ENCODE results near the gene CABLES1.
"Not testable (repeated sequence)": the region's sequence is repeated elsewhere in the genome, so short reads cannot be mapped to it uniquely, and the experiment has no call there.

Gene CABLES1

GRCh38 chr18:23226391-23226790 lies 91.1 kb downstream of the CABLES1 start:
- DNase-seq (ENCODE audit: low read depth) = peak; percentile 73

- DNase-seq (ENCODE audit: low read depth) = peak; percentile 90
These were observed 91.8 kb downstream of the CABLES1 start for GRCh38 chr18:23226930-23227725.

GRCh38 chr18:23227726-23228070 lies 92.4 kb downstream of the CABLES1 start:
- no peak for DNase-seq (ENCODE audit: low read depth)

GRCh38 chr18:23228102-23229061 lies 93.1 kb downstream of the CABLES1 start:
- DNase-seq (ENCODE audit: low read depth) = peak; percentile 79

GRCh38 chr18:23229472-23229871 lies 94.2 kb downstream of the CABLES1 start:
- peak; percentile 32 for DNase-seq (ENCODE audit: low read depth)

- no peak for DNase-seq (ENCODE audit: low read depth)
These were observed 95.4 kb downstream of the CABLES1 start for GRCh38 chr18:23230686-23231085.

GRCh38 chr18:23231340-23232021 lies 96.2 kb downstream of the CABLES1 start:
- peak; percentile 94 for DNase-seq (ENCODE audit: low read depth)

GRCh38 chr18:23232331-23232730 lies 97.0 kb downstream of the CABLES1 start:
- DNase-seq (ENCODE audit: low read depth) = no peak

- no peak for DNase-seq (ENCODE audit: low read depth)
These were observed 99.3 kb downstream of the CABLES1 start for GRCh38 chr18:23234619-23235018.

- no peak for DNase-seq (ENCODE audit: low read depth)
These were observed 100.1 kb downstream of the CABLES1 start for GRCh38 chr18:23235336-23235735.

GRCh38 chr18:23235860-23236259 lies 100.6 kb downstream of the CABLES1 start:
- DNase-seq (ENCODE audit: low read depth) = no peak

GRCh38 chr18:23236876-23237468 lies 101.7 kb downstream of the CABLES1 start:
- DNase-seq (ENCODE audit: low read depth) = no peak

- peak; percentile 69 for DNase-seq (ENCODE audit: low read depth)
These were observed 102.4 kb downstream of the CABLES1 start for GRCh38 chr18:23237524-23238151.

- peak; percentile 79 for DNase-seq (ENCODE audit: low read depth)
These were observed 102.9 kb downstream of the CABLES1 start for GRCh38 chr18:23238152-23238531.

GRCh38 chr18:23238651-23239349 lies 103.5 kb downstream of the CABLES1 start:
- DNase-seq (ENCODE audit: low read depth) = peak; percentile 71

GRCh38 chr18:23239350-23239692 lies 104.0 kb downstream of the CABLES1 start:
- no peak for DNase-seq (ENCODE audit: low read depth)

GRCh38 chr18:23239885-23240608 lies 104.8 kb downstream of the CABLES1 start:
- DNase-seq (ENCODE audit: low read depth) = no peak

GRCh38 chr18:23240609-23240930 lies 105.3 kb downstream of the CABLES1 start:
- DNase-seq (ENCODE audit: low read depth) = no peak

- DNase-seq (ENCODE audit: low read depth) = not testable (repeated sequence)
These were observed 106.7 kb downstream of the CABLES1 start for GRCh38 chr18:23241833-23242496.

- no peak for DNase-seq (ENCODE audit: low read depth)
These were observed 107.9 kb downstream of the CABLES1 start for GRCh38 chr18:23243178-23243577.
